ENCODE data around the gene GABRG3. TPM values are rescaled to one million over a fixed set of nuclear protein-coding genes. Genes with fewer than 3 reads are reported as not detected.

GABRG3 gene
- total and polyA plus RNA-seq, 9 of the 15 experiments (the other 6 are each of a cell fraction or from before 2014, with no cell fraction given) = 4.0 to 15.1 (median 11.2) TPM

GRCh38 chr15:26972636-26973035 is 1.7 kb downstream of the GABRG3 start:
- TF ChIP-seq TAF1 (IDR thresholded peaks at IDR 0.05; ENCODE audit: control insufficient read depth, extremely low read depth, insufficient read depth, low read length, severe bottlenecking) (no peak), MAFF (IDR thresholded peaks at IDR 0.05; ENCODE audit: low read length) (no peak), FOXK2 (conservative IDR thresholded peaks at IDR 0.05 in 1 of 2, IDR thresholded peaks at IDR 0.05 in 1 of 2; ENCODE audit: low read depth in 2 of 2) (no peak), KLF6 (CRISPR knock-in tag; IDR thresholded peaks at IDR 0.05; ENCODE audit: borderline replicate concordance) (no peak), IRF2 (CRISPR knock-in tag; IDR thresholded peaks at IDR 0.05) (no peak), PHB2 (IDR thresholded peaks at IDR 0.05; ENCODE audit: low read depth) (no peak), ZFP1 (CRISPR knock-in tag; IDR thresholded peaks at IDR 0.05) (no peak), ZNF740 (CRISPR knock-in tag; IDR thresholded peaks at IDR 0.05) (no peak), ZNF740 (tag; IDR thresholded peaks at IDR 0.05) (no peak), RCOR1 (IDR thresholded peaks at IDR 0.05; ENCODE audit: borderline replicate concordance in 1 of 2, low read depth in 2 of 2, low read length in 2 of 2) (no peak), MEIS2 (IDR thresholded peaks at IDR 0.05; ENCODE audit: partially characterized antibody) (no peak), ATF1 (CRISPR knock-in tag; IDR thresholded peaks at IDR 0.05) (no peak), ATF1 (tag; IDR thresholded peaks at IDR 0.05) (no peak), RNF219 (CRISPR knock-in tag; IDR thresholded peaks at IDR 0.05) (no peak), MED1 (CRISPR knock-in tag; IDR thresholded peaks at IDR 0.05; ENCODE audit: borderline replicate concordance) (no peak), LARP7 (IDR thresholded peaks at IDR 0.05) (no peak), PKNOX1 (IDR thresholded peaks at IDR 0.05) (no peak), CREB5 (CRISPR knock-in tag; IDR thresholded peaks at IDR 0.05) (no peak), SOX6 (IDR thresholded peaks at IDR 0.05) (no peak), EZH2 (IDR thresholded peaks at IDR 0.05; ENCODE audit: borderline replicate concordance, low read depth, low read length) (no peak), CHCHD3 (CRISPR knock-in tag; IDR thresholded peaks at IDR 0.05) (no peak)
- FAIRE-seq (no peak), DNase-seq (ENCODE audit: extremely low read depth in 1 of 4, low spot score in 3 of 4) (no peak), ATAC-seq (no peak)
- Histone ChIP-seq H3K9me1 (ENCODE audit: control insufficient read depth, insufficient read depth, low read length) (no peaks in the 10 kb centered on the region), H3K9me3 (replicated peaks; ENCODE audit: control insufficient read depth, insufficient read depth, low read depth, low read length) (no peaks in the 10 kb centered on the region), H3K36me3 (ENCODE audit: control insufficient read depth, insufficient read depth, low read length) (no peaks in the 10 kb centered on the region), H3K4me3 (no peak overlapping the region), H3K27me3 (ENCODE audit: control insufficient read depth in 2 of 2, insufficient read depth in 2 of 2, low read length in 2 of 2) (peaks cover 5 to 12% of the 10 kb centered on the region in 2 experiments; a peak in 2 of 5 replicates), H3K4me2 (ENCODE audit: insufficient read depth, low read length) (no peak overlapping the region), H3K27ac (ENCODE audit: extremely low read depth, low read depth, low read length) (no peak overlapping the region), H3K79me2 (ENCODE audit: control insufficient read depth, insufficient read depth, low read length) (no peaks in the 10 kb centered on the region), H3K4me1 (replicated peaks in 1 of 2; ENCODE audit: control insufficient read depth in 2 of 2, insufficient read depth in 2 of 2, low read length in 2 of 2) (no peaks in the 10 kb centered on the region), H2AFZ (ENCODE audit: low read depth, low read length) (no peak overlapping the region), H3K9ac (ENCODE audit: insufficient read depth in 1 of 2, low read depth in 2 of 2, low read length in 2 of 2) (no peak overlapping the region), H4K20me1 (replicated peaks; ENCODE audit: control insufficient read depth, insufficient read depth, low read length) (no peaks in the 10 kb centered on the region; the same call in 1 of the 2 replicates)
- in situ Hi-C loops (cut with MboI) (no loop called here), intact Hi-C loops (cut with micrococcal nuclease) (no loop called here)
- BruUV-seq (replicated peaks) = no TSS peak
- ChIA-PET POLR2A (no interaction called here), CTCF (ENCODE audit: low intra/inter-chr PET ratio) (no interaction called here)
- WGBS (ENCODE audit: insufficient coverage, low coverage, missing lambda C conversion rate) = 0% methylated on average over 1 of the region's 2 CpGs

Measured in K562 (cell line).